ENCODE results near the gene BIK. TPM values are rescaled to one million over a fixed set of nuclear protein-coding genes. Genes with fewer than 3 reads are reported as not detected.
A peak's percentile ranks its signal among the peaks of the same experiment; 100 is the strongest.

Gene BIK
- total and polyA plus RNA-seq, 10 donors, result 1.1 to 14.2 (median 2.3) TPM

GRCh38 chr22:43152357-43153071 is 42.0 kb downstream of the BIK start:
- Histone ChIP-seq H3K27me3 (replicated peaks in 1 of 7) (peaks cover 0 to 10% (median 0%) of the 10 kb centered on the region in 7 donors), H3K9me3 (no peaks in the 10 kb centered on the region), H3K4me1 (peaks cover 12 to 94% (median 68%) of the 10 kb centered on the region in 6 donors), H3K27ac (peak overlapping the region; percentile 65 to 96 (median 93)), H3K36me3 (peaks cover 0 to 18% (median 0%) of the 10 kb centered on the region in 6 donors), H3K4me3 (peak overlapping the region; percentile 71 to 98 (median 92))
- TF ChIP-seq POLR2AphosphoS5 (IDR thresholded peaks at IDR 0.05) (peak; percentile 59 to 85 (median 83)), POLR2A (IDR thresholded peaks at IDR 0.05) (no peak), CTCF (IDR thresholded peaks at IDR 0.05 in 8 of 11, conservative IDR thresholded peaks at IDR 0.05 in 3 of 11) (no peak)
- peak; percentile 96 for DNase-seq
- 3 to 12% (median 9%) methylated on average over 11 to 22 of the region's 22 CpGs for WGBS, 5 donors
- intact Hi-C loops (cut with DNase I; ENCODE audit: low total_unique reads), result no loop called here

- Histone ChIP-seq H3K27ac (peak overlapping the region in 5 of 8 donors; percentile 6 to 96 (median 73)), H3K9me3 (no peaks in the 10 kb centered on the region), H3K4me1 (peaks cover 12 to 93% (median 61%) of the 10 kb centered on the region in 6 donors), H3K36me3 (peaks cover 0 to 21% (median 0%) of the 10 kb centered on the region in 6 donors), H3K4me3 (peak overlapping the region in 2 of 8 donors; percentile 10 to 32), H3K27me3 (replicated peaks in 1 of 7) (peaks cover 0 to 10% (median 0%) of the 10 kb centered on the region in 7 donors)
- intact Hi-C loops (cut with DNase I; ENCODE audit: low total_unique reads), result no loop called here
- 49 to 63% (median 50%) methylated on average over 9 of the region's 9 CpGs for WGBS, 5 donors
- TF ChIP-seq POLR2A (IDR thresholded peaks at IDR 0.05) (no peak), POLR2AphosphoS5 (IDR thresholded peaks at IDR 0.05) (no peak), CTCF (IDR thresholded peaks at IDR 0.05 in 8 of 11, conservative IDR thresholded peaks at IDR 0.05 in 3 of 11) (no peak)
- DNase-seq, result no peak
Observed at GRCh38 chr22:43153899-43154298, 43.3 kb downstream of the BIK start.

GRCh38 chr22:43154887-43155536 is 44.5 kb downstream of the BIK start:
- peaks cover 12 to 97% (median 64%) of the 10 kb centered on the region in 6 donors for H3K4me1 ChIP-seq
- WGBS, 5 donors, result 66 to 89% (median 79%) methylated on average over 20 to 27 of the region's 27 CpGs
- H3K36me3 ChIP-seq, result peaks cover 0 to 32% (median 0%) of the 10 kb centered on the region in 6 donors
- intact Hi-C loops (cut with DNase I; ENCODE audit: low total_unique reads), result no loop called here
- H3K27me3 ChIP-seq (replicated peaks in 1 of 7), result peaks cover 0 to 10% (median 0%) of the 10 kb centered on the region in 7 donors
- no peaks in the 10 kb centered on the region for H3K9me3 ChIP-seq
- peak overlapping the region in 1 of 8 donors; percentile 42 for H3K4me3 ChIP-seq
- peak overlapping the region in 5 of 8 donors; percentile 31 to 96 (median 73) for H3K27ac ChIP-seq
- no peak for TF ChIP-seq POLR2A (IDR thresholded peaks at IDR 0.05)
- peak in 1 of 3 donors; percentile 53 for TF ChIP-seq POLR2AphosphoS5 (IDR thresholded peaks at IDR 0.05)
- peak; percentile 90 for DNase-seq

- no peak for TF ChIP-seq POLR2AphosphoS5 (IDR thresholded peaks at IDR 0.05)
- no peak for TF ChIP-seq POLR2A (IDR thresholded peaks at IDR 0.05)
- no peak for TF ChIP-seq CTCF (IDR thresholded peaks at IDR 0.05 in 8 of 11, conservative IDR thresholded peaks at IDR 0.05 in 3 of 11)
- WGBS, 5 donors, result 54 to 82% (median 64%) methylated on average over 5 of the region's 5 CpGs
- intact Hi-C loops (cut with DNase I; ENCODE audit: low total_unique reads), result no loop called here
Observed at GRCh38 chr22:43155789-43156188, 45.2 kb downstream of the BIK start.

More at GRCh38 chr22:43155789-43156188, 45.2 kb downstream of the BIK start:
- peaks cover 0 to 40% (median 0%) of the 10 kb centered on the region in 6 donors for H3K36me3 ChIP-seq
- H3K27me3 ChIP-seq (replicated peaks in 1 of 7), result peaks cover 0 to 10% (median 0%) of the 10 kb centered on the region in 7 donors
- peak overlapping the region in 3 of 8 donors; percentile 67 to 96 (median 95) for H3K27ac ChIP-seq
- peak overlapping the region in 1 of 8 donors; percentile 42 for H3K4me3 ChIP-seq
- no peaks in the 10 kb centered on the region for H3K9me3 ChIP-seq
- no peak for DNase-seq
- H3K4me1 ChIP-seq, result peaks cover 10 to 96% (median 60%) of the 10 kb centered on the region in 6 donors

All from spleen (tissue), 11 donors.